Measurements from ENCODE around the gene UTY.

DNA sequence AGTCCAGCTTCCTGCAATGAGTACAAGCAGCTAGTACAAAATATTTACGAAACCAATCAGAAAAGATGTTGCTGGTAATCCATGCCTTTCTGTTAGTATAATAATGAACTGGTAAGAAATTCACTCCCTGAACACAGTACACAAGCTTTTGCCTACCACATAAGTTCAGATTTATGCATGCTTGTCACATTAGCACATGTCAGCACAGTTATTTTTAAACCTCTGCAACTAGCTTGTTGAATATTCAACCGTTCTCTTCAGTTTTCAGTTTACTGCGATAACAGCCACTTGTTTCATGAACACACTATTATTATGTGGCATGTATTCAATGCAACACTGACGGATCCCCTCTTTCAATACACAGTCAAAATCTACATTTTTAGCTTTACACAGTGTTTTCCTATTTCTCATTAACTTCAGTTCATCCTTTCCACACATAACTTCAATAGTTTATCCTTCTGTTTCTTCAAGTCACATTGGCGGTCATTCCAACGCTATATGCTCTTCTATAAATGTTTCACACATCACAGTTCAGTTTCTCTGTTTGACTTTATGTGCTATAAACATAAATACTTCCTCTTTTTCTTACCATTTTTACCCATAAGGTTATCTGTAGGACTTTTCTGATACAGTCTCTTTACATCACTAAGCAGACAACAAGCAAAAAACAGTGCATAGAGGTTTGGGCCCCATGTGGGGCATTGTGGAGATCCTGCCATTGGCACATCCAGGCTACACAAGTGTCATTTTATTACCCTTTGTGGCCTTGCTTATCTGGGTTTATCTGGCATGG lies 62.8 kb downstream of the UTY start:
- TF ChIP-seq CTCF (IDR thresholded peaks at IDR 0.05) (no peak), POLR2A (IDR thresholded peaks at IDR 0.05) (no peak)
